ENCODE data around the gene ATMIN. TPM values are rescaled to one million over a fixed set of nuclear protein-coding genes. Genes with fewer than 3 reads are reported as not detected.

Gene ATMIN
- total RNA-seq, 1 donor from 2014 or later = 22.0 TPM

GRCh38 chr16:81069063-81069462 lies 33.4 kb downstream of the ATMIN start:
- Histone ChIP-seq H3K36me3 (no peaks in the 10 kb centered on the region), H3K4me3 (no peak overlapping the region), H3K27ac (replicated peaks) (no peak overlapping the region), H3K4me1 (peaks cover 7% of the 10 kb centered on the region), H3K9me3 (replicated peaks) (peaks cover 3% of the 10 kb centered on the region), H3K27me3 (ENCODE audit: low read depth) (no peaks in the 10 kb centered on the region)
- intact Hi-C loops (cut with micrococcal nuclease) = no loop called here
- DNase-seq = no peak
- TF ChIP-seq CTCF (IDR thresholded peaks at IDR 0.05; ENCODE audit: borderline replicate concordance) = no peak

GRCh38 chr16:81070979-81071378 lies 35.3 kb downstream of the ATMIN start:
- Histone ChIP-seq H3K9me3 (replicated peaks) (peaks cover 3% of the 10 kb centered on the region), H3K4me3 (no peak overlapping the region), H3K36me3 (no peaks in the 10 kb centered on the region), H3K27ac (replicated peaks) (peak overlapping the region; percentile 20), H3K27me3 (ENCODE audit: low read depth) (no peaks in the 10 kb centered on the region), H3K4me1 (peaks cover 8% of the 10 kb centered on the region)
- no peak for DNase-seq
- intact Hi-C loops (cut with micrococcal nuclease) = no loop called here
- no peak for TF ChIP-seq CTCF (IDR thresholded peaks at IDR 0.05; ENCODE audit: borderline replicate concordance)

- no peak for DNase-seq
- no peak for TF ChIP-seq CTCF (IDR thresholded peaks at IDR 0.05; ENCODE audit: borderline replicate concordance)
- peaks cover 16% of the 10 kb centered on the region for H3K4me1 ChIP-seq
- no peaks in the 10 kb centered on the region for H3K36me3 ChIP-seq
- no peak overlapping the region for H3K4me3 ChIP-seq
- H3K27ac ChIP-seq (replicated peaks) = no peak overlapping the region
- intact Hi-C loops (cut with micrococcal nuclease) = no loop called here
- H3K9me3 ChIP-seq (replicated peaks) = peaks cover 3% of the 10 kb centered on the region
- no peaks in the 10 kb centered on the region for H3K27me3 ChIP-seq (ENCODE audit: low read depth)
Observed at GRCh38 chr16:81071805-81072204, 36.2 kb downstream of the ATMIN start.

- no peaks in the 10 kb centered on the region for H3K27me3 ChIP-seq (ENCODE audit: low read depth)
- intact Hi-C loops (cut with micrococcal nuclease) = no loop called here
- no peak for TF ChIP-seq CTCF (IDR thresholded peaks at IDR 0.05; ENCODE audit: borderline replicate concordance)
- peaks cover 3% of the 10 kb centered on the region for H3K9me3 ChIP-seq (replicated peaks)
- H3K4me3 ChIP-seq = no peak overlapping the region
- peaks cover 26% of the 10 kb centered on the region for H3K4me1 ChIP-seq
- H3K36me3 ChIP-seq = no peaks in the 10 kb centered on the region
- H3K27ac ChIP-seq (replicated peaks) = no peak overlapping the region
- no peak for DNase-seq
Observed at GRCh38 chr16:81073560-81074330, 38.1 kb downstream of the ATMIN start.

- Histone ChIP-seq H3K36me3 (no peaks in the 10 kb centered on the region), H3K4me1 (peaks cover 20% of the 10 kb centered on the region), H3K9me3 (replicated peaks) (no peaks in the 10 kb centered on the region), H3K4me3 (peak overlapping the region; percentile 76), H3K27ac (replicated peaks) (peak overlapping the region; percentile 98), H3K27me3 (ENCODE audit: low read depth) (no peaks in the 10 kb centered on the region)
- peak; percentile 89 for DNase-seq
- no peak for TF ChIP-seq CTCF (IDR thresholded peaks at IDR 0.05; ENCODE audit: borderline replicate concordance)
- intact Hi-C loops (cut with micrococcal nuclease) = no loop called here
Observed at GRCh38 chr16:81076566-81077075, 41.0 kb downstream of the ATMIN start.

Measured in left ventricle myocardium inferior (tissue), 1 donor.